Measurements from ENCODE around the gene IQSEC1. TPM values are rescaled to one million over a fixed set of nuclear protein-coding genes. Genes with fewer than 3 reads are reported as not detected.

IQSEC1 gene
- polyA plus RNA-seq, 1 donor (not counting 4 experiments of a cell fraction or from before 2014, with no cell fraction given) = 2.8 TPM

- no peaks in the 10 kb centered on the region for H3K9me1 ChIP-seq (ENCODE audit: control insufficient read depth, extremely low read depth, insufficient read depth, low read length)
- dilution Hi-C loops (cut with MboI; ENCODE audit: extremely low pct_ligation_motif_present, low sequenced_read_pairs) = no loop called here
- H3K9ac ChIP-seq (ENCODE audit: control insufficient read depth, extremely low read depth, insufficient read depth, low read length) = no peak overlapping the region
- no peaks in the 10 kb centered on the region for H3K36me3 ChIP-seq (ENCODE audit: control insufficient read depth in 2 of 2, extremely low read depth in 1 of 2, insufficient read depth in 2 of 2, low read length in 2 of 2)
- no peaks in the 10 kb centered on the region for H3K79me2 ChIP-seq (ENCODE audit: control insufficient read depth, insufficient read depth, low read length)
- peaks cover 47% of the 10 kb centered on the region for H3K27me3 ChIP-seq (ENCODE audit: control insufficient read depth, extremely low read depth, insufficient read depth, low read length)
- no peak overlapping the region for H3K4me2 ChIP-seq (ENCODE audit: control insufficient read depth, extremely low read depth, insufficient read depth, low read depth, low read length)
- no peaks in the 10 kb centered on the region for H3K9me3 ChIP-seq (ENCODE audit: control insufficient read depth, low read depth, low read length)
- H3K4me1 ChIP-seq (ENCODE audit: control insufficient read depth, extremely low read depth, insufficient read depth, low read length) = peaks cover 7% of the 10 kb centered on the region
- no peak for FAIRE-seq
- no peaks in the 10 kb centered on the region for H4K20me1 ChIP-seq (ENCODE audit: control insufficient read depth, extremely low read depth, insufficient read depth, low read length)
- H2AFZ ChIP-seq (ENCODE audit: control insufficient read depth, low read length) = no peak overlapping the region
- no peak for DNase-seq (ENCODE audit: low read depth, low spot score)
- TF ChIP-seq EZH2 (IDR thresholded peaks at IDR 0.05; ENCODE audit: low read length) = no peak
- TF ChIP-seq CTCF (optimal IDR thresholded peaks at IDR 0.05 in 1 of 3, IDR thresholded peaks at IDR 0.05 in 1 of 3, conservative IDR thresholded peaks at IDR 0.05 in 1 of 3; ENCODE audit: extremely low read depth in 1 of 3, insufficient read depth in 2 of 3, low read length in 3 of 3) = no peak
- no peak overlapping the region for H3K4me3 ChIP-seq (ENCODE audit: control insufficient read depth in 2 of 3, extremely low read depth in 1 of 3, insufficient read depth in 2 of 3, low read depth in 1 of 3, low read length in 3 of 3)
- no peak overlapping the region for H3K27ac ChIP-seq (ENCODE audit: control insufficient read depth, insufficient read depth, low read length)
Measured at GRCh38 chr3:13022348-13023234, 50.6 kb downstream of the IQSEC1 start.

- DNase-seq (ENCODE audit: low read depth, low spot score) = no peak
- dilution Hi-C loops (cut with MboI; ENCODE audit: extremely low pct_ligation_motif_present, low sequenced_read_pairs) = no loop called here
- no peak for FAIRE-seq
Measured at GRCh38 chr3:13021141-13022114, 51.8 kb downstream of the IQSEC1 start.

More at GRCh38 chr3:13021141-13022114, 51.8 kb downstream of the IQSEC1 start:
- Histone ChIP-seq H3K4me1 (ENCODE audit: control insufficient read depth, extremely low read depth, insufficient read depth, low read length) (peaks cover 7% of the 10 kb centered on the region), H3K9ac (ENCODE audit: control insufficient read depth, extremely low read depth, insufficient read depth, low read length) (no peak overlapping the region), H3K27ac (ENCODE audit: control insufficient read depth, insufficient read depth, low read length) (no peak overlapping the region), H3K27me3 (ENCODE audit: control insufficient read depth, extremely low read depth, insufficient read depth, low read length) (peaks cover 50% of the 10 kb centered on the region), H3K4me2 (ENCODE audit: control insufficient read depth, extremely low read depth, insufficient read depth, low read depth, low read length) (no peak overlapping the region), H3K36me3 (ENCODE audit: control insufficient read depth in 2 of 2, extremely low read depth in 1 of 2, insufficient read depth in 2 of 2, low read length in 2 of 2) (no peaks in the 10 kb centered on the region), H3K9me1 (ENCODE audit: control insufficient read depth, extremely low read depth, insufficient read depth, low read length) (no peaks in the 10 kb centered on the region), H3K9me3 (ENCODE audit: control insufficient read depth, low read depth, low read length) (no peaks in the 10 kb centered on the region), H3K79me2 (ENCODE audit: control insufficient read depth, insufficient read depth, low read length) (no peaks in the 10 kb centered on the region), H4K20me1 (ENCODE audit: control insufficient read depth, extremely low read depth, insufficient read depth, low read length) (no peaks in the 10 kb centered on the region), H2AFZ (ENCODE audit: control insufficient read depth, low read length) (no peak overlapping the region), H3K4me3 (ENCODE audit: control insufficient read depth in 2 of 3, extremely low read depth in 1 of 3, insufficient read depth in 2 of 3, low read depth in 1 of 3, low read length in 3 of 3) (no peak overlapping the region)
- TF ChIP-seq CTCF (optimal IDR thresholded peaks at IDR 0.05 in 1 of 3, IDR thresholded peaks at IDR 0.05 in 1 of 3, conservative IDR thresholded peaks at IDR 0.05 in 1 of 3; ENCODE audit: extremely low read depth in 1 of 3, insufficient read depth in 2 of 3, low read length in 3 of 3) (no peak), EZH2 (IDR thresholded peaks at IDR 0.05; ENCODE audit: low read length) (peak; percentile 45)
